OCI-LY7 (cell line): Measurements from ENCODE around the gene NUP93. TPM values are rescaled to one million over a fixed set of nuclear protein-coding genes. Genes with fewer than 3 reads are reported as not detected.
"Not testable (repeated sequence)": the region's sequence is repeated elsewhere in the genome, so short reads cannot be mapped to it uniquely, and the experiment has no call there.

Source experiments
- BruUV-seq: library from RNA; stranded (reverse); fragments of 400-500 nt; replicated peaks from 2 replicates; lab custom pipeline; 2021; lab: Mats Ljungman, UMichigan
- CTCF ChIA-PET: fragments of 300-600 bp; sonication (Branson Sonifier 250); formaldehyde crosslinking; loops from one replicate; lab custom pipeline; 2022; ENCODE audit warnings: antibody characterized with exemption; ENCODE audit not compliant: unreplicated experiment; lab: Charles Lee
- POLR2A ChIA-PET: fragments of 300-600 bp; sonication (Branson Sonifier 250); formaldehyde crosslinking; loops from one replicate; lab custom pipeline; 2022; ENCODE audit warnings: antibody characterized with exemption; lab: Charles Lee
- DNase-seq: peaks from one replicate; pipeline ENCODE4 v3.0.0-alpha.2; 2015; ENCODE audit warnings: low spot score
- H2AFZ ChIP-seq: fragments of 200-600 bp; sonication (generic), shearing (Covaris generic); 2 replicates; pipeline ENCODE4 v1.6.1; 2014; ENCODE audit warnings: mild to moderate bottlenecking, antibody characterized with exemption, low read length, moderate library complexity
- H3K27ac ChIP-seq: fragments of 200-600 bp; sonication (generic); 2 replicates; pipeline ENCODE4 v1.5.1; 2014; ENCODE audit warnings: mixed run types, low read depth, mild to moderate bottlenecking, moderate library complexity, low read length, inconsistent platforms; ENCODE audit not compliant: poor library complexity, severe bottlenecking
- H3K36me3 ChIP-seq: fragments of 200-600 bp; sonication (generic); 2 replicates; pipeline ENCODE4 v1.6.1; 2014; ENCODE audit warnings: mild to moderate bottlenecking, antibody characterized with exemption, low read length, moderate library complexity, mixed read lengths; ENCODE audit not compliant: insufficient read depth
- H3K4me1 ChIP-seq: fragments of 200-600 bp; sonication (generic); 2 replicates; pipeline ENCODE4 v1.5.1; 2014; ENCODE audit warnings: mild to moderate bottlenecking, low read length; ENCODE audit not compliant: insufficient read depth, poor library complexity, severe bottlenecking
- H3K4me2 ChIP-seq: fragments of 200-600 bp; sonication (generic); 2 replicates; pipeline ENCODE4 v1.6.1; 2014; ENCODE audit warnings: mild to moderate bottlenecking, low read length
- H3K4me3 ChIP-seq: fragments of 200-600 bp; sonication (generic); 2 replicates; pipeline ENCODE4 v1.5.1; 2014; ENCODE audit warnings: mild to moderate bottlenecking, low read depth, low read length; ENCODE audit not compliant: poor library complexity, severe bottlenecking
- H3K79me2 ChIP-seq: fragments of 200-600 bp; sonication (generic); 2 replicates; pipeline ENCODE4 v1.6.1; 2016; ENCODE audit warnings: low read depth, mild to moderate bottlenecking, low read length, moderate library complexity, mixed read lengths; ENCODE audit not compliant: insufficient read depth
- H3K9me2 ChIP-seq: fragments of 200-600 bp; sonication (generic); 2 replicates; pipeline ENCODE4 v1.6.1; 2016; ENCODE audit warnings: mild to moderate bottlenecking, low read length, mixed read lengths; ENCODE audit not compliant: insufficient read depth
- H3K9me3 ChIP-seq: fragments of 200-600 bp; sonication (generic); 2 replicates; pipeline ENCODE4 v1.6.1; 2014; ENCODE audit warnings: mild to moderate bottlenecking, mixed run types, low read length, mixed read lengths
- H4K20me1 ChIP-seq: fragments of 200-600 bp; sonication (generic); 2 replicates; pipeline ENCODE4 v1.6.1; 2014; ENCODE audit warnings: mild to moderate bottlenecking, antibody characterized with exemption, low read length, moderate library complexity, mixed read lengths; ENCODE audit not compliant: insufficient read depth
- CTCF ChIP-seq: fragments of 200-600 bp; sonication (generic); conservative IDR thresholded peaks from 2 replicates; pipeline ENCODE4 v1.5.1; 2014; ENCODE audit warnings: mild to moderate bottlenecking, antibody characterized with exemption, low read length, moderate library complexity, mixed read lengths
- EZH2phosphoT487 ChIP-seq: fragments of 200-600 bp; sonication (generic); IDR thresholded peaks from 2 replicates; pipeline ENCODE4 v1.6.1; 2018; ENCODE audit warnings: low read depth, borderline replicate concordance, mild to moderate bottlenecking, mixed run types, antibody characterized with exemption, low read length, moderate library complexity, mixed read lengths
- intact Hi-C: fragments of 100-400 bp; cut with micrococcal nuclease; formaldehyde crosslinking; loops from one replicate; pipeline ENCODE4 v1.10.0; 2022; ENCODE audit not compliant: unreplicated experiment
- total RNA-seq, 2 experiments: library from RNA; depleted of rRNA in 1 of 2; stranded (reverse); fragments of >200 nt in 1 of 2; shearing (Covaris generic) in 1 of 2; gene quantifications; 2 replicates each; pipeline ENCODE4 v1.2.3, GENCODE V29; 2014 to 2022

Gene NUP93
- total RNA-seq, 2 experiments from 2014 or later = 119 to 183 TPM

- Histone ChIP-seq H4K20me1 (peaks cover 4% of the 10 kb centered on the region; the same call in 1 of the 2 replicates), H3K27ac (no peak overlapping the region), H3K79me2 (peaks cover 81% of the 10 kb centered on the region), H3K4me2 (no peak overlapping the region), H3K4me1 (peaks cover 33% of the 10 kb centered on the region), H3K4me3 (no peak overlapping the region), H2AFZ (no peak overlapping the region), H3K9me3 (no peaks in the 10 kb centered on the region), H3K9me2 (no peaks in the 10 kb centered on the region), H3K36me3 (peaks cover 52% of the 10 kb centered on the region)
- ChIA-PET POLR2A (interaction anchor here (0.6 kb wide), 1 partner anchor 654 kb away, joined by 4 read pairs; no protein-coding TSS in a partner anchor), CTCF (no interaction called here)
- TF ChIP-seq CTCF (peak; percentile 34; the same call in 1 of the 2 replicates), EZH2phosphoT487 (no peak)
- no TSS peak for BruUV-seq
- intact Hi-C loops = no loop called here
- DNase-seq = no peak
Observed at GRCh38 chr16:56737539-56737938, 7.6 kb downstream of the NUP93 start.

GRCh38 chr16:56738221-56738620, 8.3 kb downstream of the NUP93 start:
- DNase-seq = no peak
- ChIA-PET POLR2A (no interaction called here), CTCF (no interaction called here)
- no peaks in the 10 kb centered on the region for H3K9me3 ChIP-seq
- TF ChIP-seq CTCF (no peak), EZH2phosphoT487 (no peak)
- intact Hi-C loops = no loop called here
- H3K36me3 ChIP-seq = peaks cover 58% of the 10 kb centered on the region
- no peak overlapping the region for H3K4me2 ChIP-seq
- H3K79me2 ChIP-seq = peaks cover 81% of the 10 kb centered on the region
- H3K27ac ChIP-seq = no peak overlapping the region
- H3K4me1 ChIP-seq = peaks cover 26% of the 10 kb centered on the region
- BruUV-seq = no TSS peak
- peaks cover 3% of the 10 kb centered on the region; the same call in 1 of the 2 replicates for H4K20me1 ChIP-seq
- H3K9me2 ChIP-seq = no peaks in the 10 kb centered on the region
- no peak overlapping the region for H3K4me3 ChIP-seq
- no peak overlapping the region for H2AFZ ChIP-seq

- H2AFZ ChIP-seq, CTCF ChIA-PET, BruUV-seq, POLR2A ChIA-PET, intact Hi-C loops, DNase-seq, H3K4me2 ChIP-seq, H4K20me1 ChIP-seq, H3K4me3 ChIP-seq, H3K27ac ChIP-seq, H3K9me2 ChIP-seq, H3K9me3 ChIP-seq: not testable (repeated sequence)
- peaks cover 58% of the 10 kb centered on the region for H3K36me3 ChIP-seq
- H3K4me1 ChIP-seq = peaks cover 17% of the 10 kb centered on the region
- peaks cover 81% of the 10 kb centered on the region for H3K79me2 ChIP-seq
Observed at GRCh38 chr16:56739378-56739777, 9.4 kb downstream of the NUP93 start.
